ENCODE results near the gene SPRR2B. TPM values are rescaled to one million over a fixed set of nuclear protein-coding genes. Genes with fewer than 3 reads are reported as not detected.
"Not testable (repeated sequence)": the region's sequence is repeated elsewhere in the genome, so short reads cannot be mapped to it uniquely, and the experiment has no call there.

SPRR2B gene
- total and polyA plus RNA-seq, 2 of the 4 experiments (the other 2 are of a cell fraction), result not detected

- H2BK20ac ChIP-seq (ENCODE audit: low read depth, low read length), result no peak within 1 kb of the TSS
- no TSS peak for BruUV-seq (replicated peaks)
- no CpG with 5 or more reads among the region's 3 CpGs for whole genome bisulfite sequencing, 2 experiments (ENCODE audit: extremely low coverage in 2 of 2, insufficient read length in 1 of 2)
Observed at GRCh38 chr1:153113416-153113815, 42.0 kb upstream of the SPRR2B start, which contains the start of gene SPRR2F. Gene SPRR2F (minus strand): TSS chr1:153113516. CDS start chr1:153112733, 783 bp downstream.

GRCh38 chr1:153112454-153112853 lies 41.0 kb upstream of the SPRR2B start:
- H2BK15ac ChIP-seq (ENCODE audit: low read depth, low read length); H3K14ac ChIP-seq (replicated peaks; ENCODE audit: low read depth, low read length); H3K18ac ChIP-seq (ENCODE audit: low read depth, low read length); H3K79me1 ChIP-seq (ENCODE audit: low read depth in 1 of 2, low read length in 2 of 2); DNase-seq; H3K27me3 ChIP-seq (ENCODE audit: control insufficient read depth, insufficient read depth, low read length); H4K8ac ChIP-seq (ENCODE audit: low read depth in 2 of 2, low read length in 2 of 2); H4K91ac ChIP-seq (ENCODE audit: insufficient read depth, low read depth, low read length); dilution Hi-C loops (cut with HindIII; ENCODE audit: low sequenced_read_pairs, unreplicated experiment); H2AK5ac ChIP-seq (ENCODE audit: low read depth, low read length); H3K56ac ChIP-seq (ENCODE audit: extremely low read depth, insufficient read depth, low read length); ATAC-seq (ENCODE audit: low read depth); POLR2A ChIA-PET (ENCODE audit: unreplicated experiment); H3K4me2 ChIP-seq (ENCODE audit: low read depth, low read length); H3K4me3 ChIP-seq (ENCODE audit: insufficient read depth, low read depth, low read length); H3K9me1 ChIP-seq (ENCODE audit: insufficient read depth, low read length); H3K9me3 ChIP-seq (ENCODE audit: control insufficient read depth, insufficient read depth, low read length); H2AFZ ChIP-seq (replicated peaks; ENCODE audit: low read length, poor library complexity); H2BK20ac ChIP-seq (ENCODE audit: low read depth, low read length); H4K5ac ChIP-seq (ENCODE audit: low read depth, low read length); H3K23ac ChIP-seq (ENCODE audit: low read depth, low read length); H4K20me1 ChIP-seq (ENCODE audit: insufficient read depth, low read length); intact Hi-C loops (cut with micrococcal nuclease); H3K4ac ChIP-seq (ENCODE audit: low read depth, low read length); H3K9ac ChIP-seq (ENCODE audit: low read depth, low read length); CTCF ChIA-PET; H3K36me3 ChIP-seq (ENCODE audit: control insufficient read depth, insufficient read depth, low read length); H2BK120ac ChIP-seq (ENCODE audit: low read depth, low read length); H2BK5ac ChIP-seq (ENCODE audit: low read depth, low read length, poor library complexity, severe bottlenecking); BruUV-seq (replicated peaks); H3K4me1 ChIP-seq (ENCODE audit: control insufficient read depth, insufficient read depth, low read length); H2AK9ac ChIP-seq (replicated peaks; ENCODE audit: low read depth, low read length, poor library complexity); in situ Hi-C loops (cut with MboI; ENCODE audit: low sequenced_read_pairs); H3K27ac ChIP-seq (ENCODE audit: insufficient read depth, low read length): not testable (repeated sequence)
- WGBS, 2 experiments (ENCODE audit: extremely low coverage in 2 of 2, insufficient read length in 1 of 2), result no CpG with 5 or more reads among the region's 5 CpGs

More at GRCh38 chr1:153113416-153113815, 42.0 kb upstream of the SPRR2B start, which contains the start of gene SPRR2F:
- ATAC-seq (ENCODE audit: low read depth), result no peak
- Histone ChIP-seq H3K23ac (ENCODE audit: low read depth, low read length) (no peak within 1 kb of the TSS), H3K9ac (ENCODE audit: low read depth, low read length) (no peak within 1 kb of the TSS), H2AK9ac (replicated peaks; ENCODE audit: low read depth, low read length, poor library complexity) (no peak within 1 kb of the TSS), H3K27ac (ENCODE audit: insufficient read depth, low read length) (no peak within 1 kb of the TSS), H3K79me1 (ENCODE audit: low read depth in 1 of 2, low read length in 2 of 2) (no peaks in the 10 kb centered on the region), H2AFZ (replicated peaks; ENCODE audit: low read length, poor library complexity) (no peak within 1 kb of the TSS), H3K18ac (ENCODE audit: low read depth, low read length) (no peak within 1 kb of the TSS), H2BK15ac (ENCODE audit: low read depth, low read length) (no peak within 1 kb of the TSS), H3K4me3 (ENCODE audit: insufficient read depth, low read depth, low read length) (no peak within 1 kb of the TSS), H3K4me2 (ENCODE audit: low read depth, low read length) (no peak within 1 kb of the TSS), H3K36me3 (ENCODE audit: control insufficient read depth, insufficient read depth, low read length) (no peaks in the 10 kb centered on the region), H3K4ac (ENCODE audit: low read depth, low read length) (no peak within 1 kb of the TSS), H2BK5ac (ENCODE audit: low read depth, low read length, poor library complexity, severe bottlenecking) (no peak within 1 kb of the TSS), H4K91ac (ENCODE audit: insufficient read depth, low read depth, low read length) (no peak within 1 kb of the TSS), H4K8ac (ENCODE audit: low read depth in 2 of 2, low read length in 2 of 2) (no peak within 1 kb of the TSS), H3K27me3 (ENCODE audit: control insufficient read depth, insufficient read depth, low read length) (no peaks in the 10 kb centered on the region), H3K9me1 (ENCODE audit: insufficient read depth, low read length) (no peaks in the 10 kb centered on the region), H3K14ac (replicated peaks; ENCODE audit: low read depth, low read length) (no peak within 1 kb of the TSS), H2BK120ac (ENCODE audit: low read depth, low read length) (no peak within 1 kb of the TSS), H4K20me1 (ENCODE audit: insufficient read depth, low read length) (no peaks in the 10 kb centered on the region), H3K4me1 (ENCODE audit: control insufficient read depth, insufficient read depth, low read length) (no peaks in the 10 kb centered on the region), H3K9me3 (ENCODE audit: control insufficient read depth, insufficient read depth, low read length) (no peaks in the 10 kb centered on the region), H3K56ac (ENCODE audit: extremely low read depth, insufficient read depth, low read length) (no peak within 1 kb of the TSS), H4K5ac (ENCODE audit: low read depth, low read length) (no peak within 1 kb of the TSS), H2AK5ac (ENCODE audit: low read depth, low read length) (no peak within 1 kb of the TSS)
- ChIA-PET POLR2A (ENCODE audit: unreplicated experiment) (no interaction called here), CTCF (no interaction called here)
- in situ Hi-C loops (cut with MboI; ENCODE audit: low sequenced_read_pairs), result no loop called here
- intact Hi-C loops (cut with micrococcal nuclease), result no loop called here
- DNase-seq, result no peak
- dilution Hi-C loops (cut with HindIII; ENCODE audit: low sequenced_read_pairs, unreplicated experiment), result no loop called here
- TF ChIP-seq POLR2A (IDR thresholded peaks at IDR 0.05; ENCODE audit: low read depth, low read length), result no peak
- TF ChIP-seq, protein P1, sequence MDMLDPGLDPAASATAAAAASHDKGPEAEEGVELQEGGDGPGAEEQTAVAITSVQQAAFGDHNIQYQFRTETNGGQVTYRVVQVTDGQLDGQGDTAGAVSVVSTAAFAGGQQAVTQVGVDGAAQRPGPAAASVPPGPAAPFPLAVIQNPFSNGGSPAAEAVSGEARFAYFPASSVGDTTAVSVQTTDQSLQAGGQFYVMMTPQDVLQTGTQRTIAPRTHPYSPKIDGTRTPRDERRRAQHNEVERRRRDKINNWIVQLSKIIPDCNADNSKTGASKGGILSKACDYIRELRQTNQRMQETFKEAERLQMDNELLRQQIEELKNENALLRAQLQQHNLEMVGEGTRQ (IDR thresholded peaks at IDR 0.05; ENCODE audit: low read depth, low read length), result no peak
- TF ChIP-seq MXI1 (IDR thresholded peaks at IDR 0.05; ENCODE audit: borderline replicate concordance, low read depth, low read length), result no peak

All from IMR-90 (cell line).